ENCODE results near the gene ADGRD1.

The ADGRD1 gene

DNA sequence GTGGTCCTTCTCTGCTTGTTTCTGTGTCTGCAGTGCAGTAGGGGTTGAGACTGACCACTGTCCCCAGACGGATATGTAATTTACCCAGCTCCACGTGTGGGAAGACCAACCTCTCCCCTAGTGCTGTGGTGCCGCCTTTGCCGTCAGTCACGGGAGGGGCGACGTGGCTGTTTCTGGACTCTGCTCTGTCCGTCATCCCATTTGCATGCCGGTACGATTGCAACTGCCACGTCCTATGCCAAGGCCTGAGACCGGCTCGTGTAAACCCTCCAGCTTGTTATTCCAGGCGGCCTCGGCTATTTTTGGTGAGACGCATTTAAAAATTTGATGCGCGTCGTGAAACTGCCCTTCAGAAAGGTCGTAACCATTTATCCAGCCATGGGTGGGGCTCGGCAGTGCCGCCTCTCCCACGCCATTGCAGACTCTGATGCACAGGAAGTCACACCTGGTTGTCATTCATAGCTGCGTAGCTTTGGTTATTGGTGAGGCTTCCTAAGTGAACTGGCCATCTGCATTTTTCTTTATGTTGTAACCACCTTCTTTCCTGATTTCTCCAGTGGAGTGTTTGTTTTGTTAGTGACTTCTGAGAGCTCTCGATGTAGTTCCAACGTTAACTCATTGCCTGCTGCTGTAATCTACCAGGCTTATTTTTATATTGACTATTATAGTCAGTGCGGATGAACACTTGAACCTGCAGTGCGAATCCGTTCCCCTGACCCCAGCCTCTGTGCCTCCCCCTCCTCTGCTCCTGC lies 75.1 kb downstream of the ADGRD1 start:
- TF ChIP-seq, protein P1, sequence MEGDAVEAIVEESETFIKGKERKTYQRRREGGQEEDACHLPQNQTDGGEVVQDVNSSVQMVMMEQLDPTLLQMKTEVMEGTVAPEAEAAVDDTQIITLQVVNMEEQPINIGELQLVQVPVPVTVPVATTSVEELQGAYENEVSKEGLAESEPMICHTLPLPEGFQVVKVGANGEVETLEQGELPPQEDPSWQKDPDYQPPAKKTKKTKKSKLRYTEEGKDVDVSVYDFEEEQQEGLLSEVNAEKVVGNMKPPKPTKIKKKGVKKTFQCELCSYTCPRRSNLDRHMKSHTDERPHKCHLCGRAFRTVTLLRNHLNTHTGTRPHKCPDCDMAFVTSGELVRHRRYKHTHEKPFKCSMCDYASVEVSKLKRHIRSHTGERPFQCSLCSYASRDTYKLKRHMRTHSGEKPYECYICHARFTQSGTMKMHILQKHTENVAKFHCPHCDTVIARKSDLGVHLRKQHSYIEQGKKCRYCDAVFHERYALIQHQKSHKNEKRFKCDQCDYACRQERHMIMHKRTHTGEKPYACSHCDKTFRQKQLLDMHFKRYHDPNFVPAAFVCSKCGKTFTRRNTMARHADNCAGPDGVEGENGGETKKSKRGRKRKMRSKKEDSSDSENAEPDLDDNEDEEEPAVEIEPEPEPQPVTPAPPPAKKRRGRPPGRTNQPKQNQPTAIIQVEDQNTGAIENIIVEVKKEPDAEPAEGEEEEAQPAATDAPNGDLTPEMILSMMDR (IDR thresholded peaks at IDR 0.05; ENCODE audit: borderline replicate concordance, insufficient read depth, low read depth, low read length) = no peak
- no peak overlapping the region for H3K4me3 ChIP-seq (ENCODE audit: low read depth, low read length)

DNA sequence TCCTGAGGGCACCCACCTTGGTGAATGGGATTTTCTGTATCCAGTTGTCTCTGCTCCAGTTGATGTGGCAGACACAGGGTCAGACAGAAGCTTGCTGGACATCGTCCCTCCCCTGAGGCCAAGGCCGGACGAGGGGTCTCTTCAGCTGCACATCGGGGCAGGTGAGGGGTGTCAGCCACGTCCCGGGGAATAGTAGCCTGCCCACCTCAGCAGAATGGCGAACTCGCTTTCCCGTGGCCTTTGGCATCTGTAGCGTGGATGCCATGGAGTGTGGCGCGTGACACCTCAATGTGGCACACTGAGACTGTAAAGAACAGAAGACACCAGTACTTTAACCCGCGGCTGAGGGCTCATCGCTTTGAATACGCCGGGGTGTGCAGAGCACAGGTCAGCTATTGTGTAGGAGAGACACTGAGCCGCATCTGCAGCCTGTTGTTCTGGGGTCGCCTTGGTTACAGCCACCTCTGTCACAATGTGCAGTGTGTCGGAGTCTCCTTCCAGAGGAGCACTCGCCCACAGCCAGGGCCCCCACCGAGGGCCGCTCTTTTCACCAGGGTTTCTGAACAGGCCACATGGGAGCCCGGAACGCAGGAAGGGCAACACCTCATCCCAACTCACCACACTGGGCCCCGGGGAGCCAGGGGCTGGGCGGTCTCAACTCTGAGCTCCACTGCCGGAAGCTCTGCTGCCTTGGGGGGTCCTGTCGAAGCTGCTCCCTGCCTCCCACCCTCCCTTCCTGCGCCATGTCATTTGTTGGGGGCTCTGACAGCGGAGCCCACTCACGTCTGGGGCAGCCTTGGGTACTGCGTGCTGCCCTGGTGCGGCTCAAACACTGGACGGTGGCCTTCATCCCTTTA lies 77.0 kb downstream of the ADGRD1 start:
- no peak overlapping the region for H3K4me3 ChIP-seq (ENCODE audit: low read depth, low read length)
- TF ChIP-seq, protein P1 (IDR thresholded peaks at IDR 0.05; ENCODE audit: borderline replicate concordance, insufficient read depth, low read depth, low read length) = no peak

DNA sequence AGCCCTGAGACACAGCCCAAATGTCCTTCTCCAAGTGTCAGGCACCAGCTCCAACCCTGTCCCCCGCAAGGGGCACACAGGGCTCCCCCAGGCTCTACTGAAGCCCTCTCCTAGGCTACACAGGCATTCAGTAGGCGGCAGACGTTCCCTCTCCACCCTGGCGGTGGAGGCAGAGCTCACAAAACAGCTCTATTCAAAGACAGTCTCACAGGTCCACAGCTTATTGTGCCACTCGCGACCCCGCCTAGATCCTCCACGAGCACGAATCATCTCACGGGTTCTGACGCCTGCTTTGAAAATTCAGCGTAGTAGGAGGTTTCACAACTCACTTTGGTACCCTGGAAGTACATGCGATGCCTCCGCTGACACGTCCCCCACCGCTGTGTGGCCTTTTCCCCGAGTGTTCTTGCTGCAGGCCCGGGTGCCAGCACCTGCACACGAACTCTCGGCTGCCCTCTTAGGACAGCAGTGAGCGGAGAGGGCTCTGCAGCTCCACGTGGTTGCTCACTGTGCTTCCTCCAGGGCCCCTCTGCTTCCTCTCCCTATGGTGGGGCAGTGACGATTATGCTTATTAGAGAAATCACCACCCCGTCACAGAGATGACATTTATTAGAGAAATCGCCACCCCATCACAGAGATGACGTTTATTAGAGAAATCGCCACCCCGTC lies 78.5 kb downstream of the ADGRD1 start:
- TF ChIP-seq, protein P1 (IDR thresholded peaks at IDR 0.05; ENCODE audit: borderline replicate concordance, insufficient read depth, low read depth, low read length) = no peak
- H3K4me3 ChIP-seq (ENCODE audit: low read depth, low read length) = no peak overlapping the region

DNA sequence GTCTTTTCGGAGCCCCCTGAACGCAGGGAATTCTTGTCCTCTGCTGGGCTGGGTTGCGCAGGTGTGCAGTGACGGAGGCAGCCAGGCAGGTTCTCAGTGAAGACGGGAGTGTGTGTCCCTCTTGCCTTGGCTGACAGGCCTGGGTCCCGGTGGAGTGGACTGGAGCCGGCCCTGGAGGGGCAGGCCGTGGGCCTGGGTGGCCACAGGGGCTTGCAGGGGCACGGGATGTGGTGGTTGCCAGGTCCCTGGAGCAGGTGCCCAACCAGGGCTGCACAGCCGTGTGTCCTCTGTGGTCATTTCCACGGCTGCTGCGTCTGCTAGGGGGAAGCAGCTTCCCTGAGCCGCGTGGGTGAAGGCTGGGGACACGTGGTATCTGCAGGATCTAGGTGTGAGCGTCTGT lies 79.8 kb downstream of the ADGRD1 start:
- no peak overlapping the region for H3K4me3 ChIP-seq (ENCODE audit: low read depth, low read length)
- TF ChIP-seq, protein P1 (IDR thresholded peaks at IDR 0.05; ENCODE audit: borderline replicate concordance, insufficient read depth, low read depth, low read length) = no peak

DNA sequence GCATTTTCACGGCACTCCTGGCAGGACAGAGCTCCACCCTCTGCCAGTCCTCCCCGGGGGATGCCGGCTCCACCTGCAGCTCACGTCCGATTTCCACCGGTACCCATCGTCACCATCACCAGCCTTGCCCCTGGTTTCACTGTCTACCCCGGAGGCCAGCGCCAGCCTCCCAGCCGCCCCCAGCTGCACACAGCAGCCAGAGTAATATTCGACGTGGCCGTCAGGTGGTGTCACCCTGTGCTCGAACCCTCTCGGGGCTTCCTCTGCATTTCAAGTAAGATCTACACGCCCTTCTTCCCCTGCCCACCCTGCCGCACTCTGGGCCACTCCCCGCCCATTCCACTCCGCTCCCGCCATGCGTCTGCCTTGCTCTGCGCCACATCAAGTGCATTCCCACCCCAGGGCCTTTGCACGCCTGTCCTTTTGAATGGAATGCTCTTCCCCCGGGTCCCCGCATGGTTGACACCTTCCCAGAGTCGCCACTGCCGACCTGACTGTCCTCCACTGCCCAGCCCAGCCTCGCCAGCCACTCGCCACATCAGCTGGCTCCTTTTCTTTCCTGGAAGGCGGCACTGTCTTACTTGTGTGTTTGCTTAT lies 80.3 kb downstream of the ADGRD1 start:
- H3K4me3 ChIP-seq (ENCODE audit: low read depth, low read length) = no peak overlapping the region
- TF ChIP-seq, protein P1 (IDR thresholded peaks at IDR 0.05; ENCODE audit: borderline replicate concordance, insufficient read depth, low read depth, low read length) = no peak

DNA sequence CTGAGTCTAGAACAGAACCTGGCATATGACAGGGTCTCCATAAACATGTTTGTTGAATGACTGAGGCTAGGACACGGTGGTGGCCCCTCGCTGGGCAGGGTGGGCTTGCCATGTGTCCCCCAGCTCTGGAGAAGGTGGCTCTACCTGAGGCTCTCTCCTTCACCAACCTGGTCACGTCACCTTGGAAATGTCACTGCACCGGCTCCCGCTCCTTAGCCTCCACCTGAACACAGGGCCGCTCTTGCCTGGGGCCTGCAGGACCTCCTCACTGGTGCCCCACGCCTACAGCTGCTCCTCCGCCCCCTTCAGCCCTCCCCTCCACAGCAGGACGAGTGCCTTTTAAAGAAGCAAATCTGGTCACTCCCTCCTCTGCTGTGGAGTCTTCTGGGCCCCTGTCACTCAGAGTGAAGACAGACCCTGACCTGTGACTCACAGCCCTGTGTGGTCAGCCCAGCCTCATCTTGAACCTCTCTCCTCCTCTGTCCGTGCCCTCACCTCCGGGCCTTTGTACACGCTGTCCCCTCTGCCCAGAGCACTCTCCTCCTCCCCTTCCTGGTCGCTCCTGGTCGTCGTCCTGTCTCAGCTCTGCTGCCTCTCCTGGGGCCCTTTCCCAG lies 81.0 kb downstream of the ADGRD1 start:
- TF ChIP-seq, protein P1 (IDR thresholded peaks at IDR 0.05; ENCODE audit: borderline replicate concordance, insufficient read depth, low read depth, low read length) = no peak
- H3K4me3 ChIP-seq (ENCODE audit: low read depth, low read length) = no peak overlapping the region

All from GM12875 (cell line).